ENCODE results near the gene NLRP4.

DNA sequence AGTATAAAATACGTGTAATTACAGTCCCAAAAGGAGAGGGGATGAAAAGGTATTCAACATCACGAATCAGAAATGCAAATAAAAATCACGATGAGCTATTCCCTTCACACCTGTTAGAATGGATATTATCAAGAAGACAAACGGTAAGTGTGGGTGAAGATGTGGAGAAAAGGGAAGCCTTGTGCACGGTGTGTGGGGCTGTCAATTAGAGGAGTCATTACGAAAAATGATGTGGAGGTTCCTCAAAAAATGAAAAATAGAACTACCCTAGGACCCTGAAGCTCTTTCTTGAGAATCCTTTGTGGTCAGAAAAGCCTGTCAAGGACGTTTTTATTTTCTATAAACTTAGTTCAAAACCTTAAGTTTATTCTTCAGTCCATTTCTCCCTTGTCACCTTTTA is 23.9 kb upstream of the NLRP4 start:
- TF ChIP-seq CTCF (conservative IDR thresholded peaks at IDR 0.05; ENCODE audit: low read depth, low read length): no peak
- TF ChIP-seq EZH2 (IDR thresholded peaks at IDR 0.05; ENCODE audit: borderline replicate concordance, low read depth, low read length, poor library complexity, severe bottlenecking): no peak
